Loucy (cell line): ENCODE data around the gene CARD9.

Experiments used
- EZH2phosphoT487 ChIP-seq: fragments of 200-600 bp; IDR thresholded peaks from 2 replicates; pipeline ENCODE4 v1.6.1; 2018; ENCODE audit warnings: antibody characterized with exemption, mild to moderate bottlenecking, moderate library complexity, borderline replicate concordance
- TF ChIP-seq, protein P1 (sequence below): fragments of 200-600 bp; sonication (generic); conservative IDR thresholded peaks from 2 replicates; pipeline ENCODE4 v1.5.1; 2014; ENCODE audit warnings: mild to moderate bottlenecking, antibody characterized with exemption, low read length

DNA sequence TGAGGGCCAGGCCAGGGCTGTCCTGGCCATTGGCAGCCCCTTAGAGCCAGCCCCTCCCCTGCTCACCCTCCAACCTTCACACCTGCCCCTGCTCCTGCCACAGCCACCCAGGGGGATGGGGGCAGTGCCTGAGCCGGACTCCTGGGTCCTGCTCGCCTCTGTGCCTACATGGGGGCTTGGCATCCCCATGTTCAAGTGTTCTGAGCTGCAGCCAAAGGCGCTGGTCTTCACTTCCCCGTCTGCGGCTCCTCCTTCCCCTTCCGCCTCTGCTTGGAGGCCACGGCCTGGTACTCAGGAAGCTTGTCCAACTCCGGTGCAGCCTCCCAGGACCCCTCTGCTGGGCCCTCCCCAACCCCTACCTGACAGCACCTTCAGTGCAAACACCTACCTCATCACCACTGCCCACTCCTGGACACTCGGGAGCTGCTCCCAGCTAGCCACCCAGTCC, 7.7 kb downstream of the CARD9 start:
- TF ChIP-seq, protein P1, sequence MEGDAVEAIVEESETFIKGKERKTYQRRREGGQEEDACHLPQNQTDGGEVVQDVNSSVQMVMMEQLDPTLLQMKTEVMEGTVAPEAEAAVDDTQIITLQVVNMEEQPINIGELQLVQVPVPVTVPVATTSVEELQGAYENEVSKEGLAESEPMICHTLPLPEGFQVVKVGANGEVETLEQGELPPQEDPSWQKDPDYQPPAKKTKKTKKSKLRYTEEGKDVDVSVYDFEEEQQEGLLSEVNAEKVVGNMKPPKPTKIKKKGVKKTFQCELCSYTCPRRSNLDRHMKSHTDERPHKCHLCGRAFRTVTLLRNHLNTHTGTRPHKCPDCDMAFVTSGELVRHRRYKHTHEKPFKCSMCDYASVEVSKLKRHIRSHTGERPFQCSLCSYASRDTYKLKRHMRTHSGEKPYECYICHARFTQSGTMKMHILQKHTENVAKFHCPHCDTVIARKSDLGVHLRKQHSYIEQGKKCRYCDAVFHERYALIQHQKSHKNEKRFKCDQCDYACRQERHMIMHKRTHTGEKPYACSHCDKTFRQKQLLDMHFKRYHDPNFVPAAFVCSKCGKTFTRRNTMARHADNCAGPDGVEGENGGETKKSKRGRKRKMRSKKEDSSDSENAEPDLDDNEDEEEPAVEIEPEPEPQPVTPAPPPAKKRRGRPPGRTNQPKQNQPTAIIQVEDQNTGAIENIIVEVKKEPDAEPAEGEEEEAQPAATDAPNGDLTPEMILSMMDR: no peak
- no peak for TF ChIP-seq EZH2phosphoT487
